Kidney (tissue), 14 donors: ENCODE measurements around the gene F11R. TPM values are rescaled to one million over a fixed set of nuclear protein-coding genes. Genes with fewer than 3 reads are reported as not detected.

Source experiments
- DNase-seq, 5 donors: peaks; one replicate each; pipeline ENCODE4 v3.0.0-alpha.2; 2013 to 2020
- FAIRE-seq: peaks from 2 replicates; lab custom pipeline; 2012; peaks lifted over from hg19 to GRCh38; lab: Jason Lieb, UNC
- H3K27ac ChIP-seq, 2 donors: one replicate each; pipeline ENCODE4 v1.7.0; 2013; ENCODE audit warnings: low read depth in 2 of 2, low read length in 2 of 2, inconsistent platforms in 1 of 2
- H3K27me3 ChIP-seq: one replicate; pipeline ENCODE4 v1.7.1; 2013; ENCODE audit warnings: low read length, inconsistent platforms; ENCODE audit not compliant: control insufficient read depth, insufficient read depth
- H3K36me3 ChIP-seq, 3 donors: one replicate each; pipeline versions ENCODE4 v1.7.0 to v1.7.1; 2013; ENCODE audit warnings: low read length in 3 of 3, control low read depth in 1 of 3, inconsistent platforms in 1 of 3; ENCODE audit not compliant: insufficient read depth in 3 of 3, control insufficient read depth in 2 of 3
- H3K4me1 ChIP-seq, 3 donors: one replicate each; pipeline versions ENCODE4 v1.7.0 to v1.7.1; 2013; ENCODE audit warnings: low read length in 3 of 3, inconsistent platforms in 1 of 3, low read depth in 1 of 3; ENCODE audit not compliant: control insufficient read depth in 2 of 3, insufficient read depth in 2 of 3
- H3K4me3 ChIP-seq, 3 donors: one replicate each; pipeline versions ENCODE4 v1.7.0 to v1.8.1; 2013; ENCODE audit warnings: low read length in 3 of 3, control low read depth in 1 of 3, inconsistent platforms in 1 of 3
- H3K9ac ChIP-seq, 3 donors: one replicate each; pipeline versions ENCODE4 v1.7.0 to v1.7.1; 2013; ENCODE audit warnings: low read length in 3 of 3, control low read depth in 1 of 3, inconsistent platforms in 1 of 3
- H3K9me3 ChIP-seq, 3 donors: one replicate each; pipeline versions ENCODE4 v1.7.0 to v1.7.1; 2013; ENCODE audit warnings: low read length in 3 of 3, control low read depth in 1 of 3, inconsistent platforms in 1 of 3; ENCODE audit not compliant: control insufficient read depth in 2 of 3, insufficient read depth in 1 of 3
- intact Hi-C: fragments of 100-400 bp; cut with DNase I; formaldehyde crosslinking; loops from one replicate; pipeline ENCODE4 v1.11.1; 2022
- polyA plus RNA-seq: library from polyadenylated mRNA; stranded (reverse); fragments of 350-450 nt; fragmentation: Illumina TruSeq; extraction: RNeasy Lipid Tissue Mini Kit (QIAGEN cat#74804); gene quantifications from one replicate; pipeline ENCODE4 v1.2.3, GENCODE V29; 2014; ENCODE audit warnings: low read depth, low replicate concordance; ENCODE audit not compliant: insufficient read depth
- total RNA-seq: library from RNA; stranded (reverse); fragmentation: NEBNext Ultra II Directional; extraction: Animal tissue kit (Norgen Biotek cat#: 25700); gene quantifications from one replicate; pipeline ENCODE4 v1.2.1, GENCODE V29; 2021
- TF ChIP-seq, protein P1 (sequence below): IDR thresholded peaks from 3 replicates; pipeline ENCODE4 v1.5.1; 2012; ENCODE audit warnings: mild to moderate bottlenecking, moderate library complexity, borderline replicate concordance; ENCODE audit not compliant: insufficient read depth; ENCODE audit errors: extremely low read depth
- donor health status: control.
- donor health status: control.
- donor health status: control.
- donor health status: control.
- donor health status: control.
- donor health status: DM: yes; HTN: yes; CAD: no.
- donor health status: Normal renal cell carcinoma (clear cell type).

Gene F11R
- total and polyA plus RNA-seq, 2 donors from 2014 or later: 36.9 to 117 TPM

DNA sequence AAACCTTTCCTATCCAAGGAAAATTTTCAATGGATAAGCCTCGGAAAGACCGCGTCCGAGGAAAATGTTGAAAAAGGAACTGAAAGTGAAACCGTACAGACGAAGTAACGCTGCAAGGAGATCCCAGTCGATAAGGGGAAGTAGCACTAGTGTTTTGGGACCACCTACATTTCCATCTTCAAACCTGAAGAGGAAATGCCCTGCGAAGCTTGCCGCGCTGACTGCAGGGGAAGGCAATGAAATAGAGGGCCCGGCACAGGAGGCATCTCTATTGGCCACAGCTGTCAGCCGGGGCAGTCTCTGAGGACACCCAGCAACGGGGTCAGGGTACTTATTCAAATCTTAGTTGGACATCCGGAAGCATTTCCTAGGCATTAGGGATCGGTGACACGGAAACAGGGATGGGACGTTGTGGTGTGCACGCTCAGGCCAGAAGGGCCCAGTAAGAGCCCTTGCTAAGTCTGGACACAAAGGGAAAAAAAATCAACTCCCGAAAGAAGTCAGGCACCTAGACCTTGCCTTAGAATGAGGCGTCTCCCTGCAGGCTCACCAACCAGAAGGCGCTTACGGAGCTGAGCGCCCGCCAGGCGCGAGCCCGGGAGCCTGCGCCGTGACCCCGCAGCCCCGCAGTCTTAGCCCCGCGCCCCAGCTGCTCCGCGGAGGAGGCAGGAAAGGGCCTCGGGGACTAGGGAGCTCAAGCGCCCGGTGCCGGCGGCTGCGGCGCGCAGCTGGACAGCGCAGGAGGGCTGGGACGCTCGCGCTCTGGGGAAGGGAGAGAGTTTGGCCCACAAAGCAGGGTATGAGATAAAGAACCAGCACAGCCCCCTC, 24.2 kb upstream of the F11R start:
- intact Hi-C loops: no loop called here
- H3K4me1 ChIP-seq: peaks cover 3 to 8% (median 7%) of the 10 kb centered on the region in 3 donors
- peak; percentile 78 to 88 (median 86) for DNase-seq
- H3K36me3 ChIP-seq: peaks cover 10 to 26% (median 26%) of the 10 kb centered on the region in 3 donors
- TF ChIP-seq, protein P1, sequence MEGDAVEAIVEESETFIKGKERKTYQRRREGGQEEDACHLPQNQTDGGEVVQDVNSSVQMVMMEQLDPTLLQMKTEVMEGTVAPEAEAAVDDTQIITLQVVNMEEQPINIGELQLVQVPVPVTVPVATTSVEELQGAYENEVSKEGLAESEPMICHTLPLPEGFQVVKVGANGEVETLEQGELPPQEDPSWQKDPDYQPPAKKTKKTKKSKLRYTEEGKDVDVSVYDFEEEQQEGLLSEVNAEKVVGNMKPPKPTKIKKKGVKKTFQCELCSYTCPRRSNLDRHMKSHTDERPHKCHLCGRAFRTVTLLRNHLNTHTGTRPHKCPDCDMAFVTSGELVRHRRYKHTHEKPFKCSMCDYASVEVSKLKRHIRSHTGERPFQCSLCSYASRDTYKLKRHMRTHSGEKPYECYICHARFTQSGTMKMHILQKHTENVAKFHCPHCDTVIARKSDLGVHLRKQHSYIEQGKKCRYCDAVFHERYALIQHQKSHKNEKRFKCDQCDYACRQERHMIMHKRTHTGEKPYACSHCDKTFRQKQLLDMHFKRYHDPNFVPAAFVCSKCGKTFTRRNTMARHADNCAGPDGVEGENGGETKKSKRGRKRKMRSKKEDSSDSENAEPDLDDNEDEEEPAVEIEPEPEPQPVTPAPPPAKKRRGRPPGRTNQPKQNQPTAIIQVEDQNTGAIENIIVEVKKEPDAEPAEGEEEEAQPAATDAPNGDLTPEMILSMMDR: no peak
- peak overlapping the region; percentile 87 to 97 (median 91) for H3K4me3 ChIP-seq
- no peaks in the 10 kb centered on the region for H3K9me3 ChIP-seq
- FAIRE-seq: no peak
- H3K27ac ChIP-seq: peak overlapping the region; percentile 93 to 96
- peak overlapping the region; percentile 88 to 98 (median 90) for H3K9ac ChIP-seq
- H3K27me3 ChIP-seq: no peaks in the 10 kb centered on the region

DNA sequence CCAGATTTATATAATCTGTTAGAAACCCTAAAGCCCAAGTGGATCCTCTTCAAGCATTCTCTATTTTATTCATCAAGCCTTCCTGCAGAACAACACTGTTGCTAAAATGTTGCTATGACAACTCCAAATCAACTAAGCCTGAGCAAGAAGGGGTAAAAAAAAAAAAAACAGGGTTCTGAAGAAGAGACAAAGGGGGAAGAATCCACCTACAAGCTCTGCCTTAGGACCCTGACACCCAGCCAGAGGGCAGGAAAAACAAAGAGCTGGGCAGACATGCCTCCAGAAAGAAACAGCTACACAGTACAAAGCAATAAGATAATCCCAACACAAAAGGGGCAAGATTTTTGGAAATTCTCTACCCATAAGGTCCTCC, 23.6 kb upstream of the F11R start:
- no peak for FAIRE-seq

DNA sequence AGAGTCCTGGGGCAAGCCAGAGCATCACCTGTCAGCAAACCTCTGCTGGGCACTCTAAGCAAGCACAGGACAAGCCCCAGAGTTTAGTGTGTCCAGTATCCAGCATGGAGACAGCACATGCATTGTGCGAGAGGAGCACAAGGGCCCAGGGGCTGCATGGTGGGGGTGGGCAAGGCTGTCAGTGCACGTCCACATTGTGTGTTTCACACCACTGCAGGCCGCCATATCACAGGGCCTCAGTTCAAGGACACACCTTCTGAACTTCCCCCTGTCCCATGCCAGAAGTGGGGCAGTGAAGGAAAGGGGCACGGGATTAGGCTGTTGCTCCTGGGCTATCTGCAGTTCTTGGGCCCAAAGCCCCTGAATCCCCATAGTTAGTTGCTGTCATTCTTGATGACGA, 18.6 kb upstream of the F11R start:
- H3K4me3 ChIP-seq: no peak overlapping the region
- intact Hi-C loops: no loop called here
- H3K36me3 ChIP-seq: peaks cover 10 to 35% (median 31%) of the 10 kb centered on the region in 3 donors
- DNase-seq (no peak), FAIRE-seq (no peak)
- no peak overlapping the region for H3K9ac ChIP-seq
- TF ChIP-seq, protein P1: no peak
- H3K27ac ChIP-seq: no peak overlapping the region
- no peaks in the 10 kb centered on the region for H3K9me3 ChIP-seq
- H3K27me3 ChIP-seq: no peaks in the 10 kb centered on the region
- H3K4me1 ChIP-seq: peaks cover 3 to 10% (median 10%) of the 10 kb centered on the region in 3 donors

More for the DNA sequence above, 23.6 kb upstream of the F11R start:
- H3K9ac ChIP-seq: peak overlapping the region; percentile 75 to 98 (median 90)
- no peak for DNase-seq
- intact Hi-C loops: no loop called here
- H3K4me3 ChIP-seq: peak overlapping the region; percentile 87 to 97 (median 91)
- peaks cover 10 to 32% (median 31%) of the 10 kb centered on the region in 3 donors for H3K36me3 ChIP-seq
- TF ChIP-seq, protein P1: no peak
- H3K27me3 ChIP-seq: no peaks in the 10 kb centered on the region
- peak overlapping the region; percentile 93 to 96 for H3K27ac ChIP-seq
- H3K4me1 ChIP-seq: peaks cover 3 to 8% (median 7%) of the 10 kb centered on the region in 3 donors
- H3K9me3 ChIP-seq: no peaks in the 10 kb centered on the region
